ENCODE results near the gene RUFY3.

RUFY3 gene

GRCh38 chr4:70704931-70705182 lies 16.9 kb upstream of the RUFY3 start:
- ATAC-seq (ENCODE audit: low read depth), result no peak; the same call in 2 of the 3 replicates
- H3K4me1 ChIP-seq (ENCODE audit: insufficient read depth, poor library complexity, severe bottlenecking), result peaks cover 21% of the 10 kb centered on the region
- peak overlapping the region; percentile 84 for H3K4me3 ChIP-seq (ENCODE audit: severe bottlenecking)
- H3K9me3 ChIP-seq (ENCODE audit: severe bottlenecking), result no peaks in the 10 kb centered on the region
- TF ChIP-seq, protein P1, sequence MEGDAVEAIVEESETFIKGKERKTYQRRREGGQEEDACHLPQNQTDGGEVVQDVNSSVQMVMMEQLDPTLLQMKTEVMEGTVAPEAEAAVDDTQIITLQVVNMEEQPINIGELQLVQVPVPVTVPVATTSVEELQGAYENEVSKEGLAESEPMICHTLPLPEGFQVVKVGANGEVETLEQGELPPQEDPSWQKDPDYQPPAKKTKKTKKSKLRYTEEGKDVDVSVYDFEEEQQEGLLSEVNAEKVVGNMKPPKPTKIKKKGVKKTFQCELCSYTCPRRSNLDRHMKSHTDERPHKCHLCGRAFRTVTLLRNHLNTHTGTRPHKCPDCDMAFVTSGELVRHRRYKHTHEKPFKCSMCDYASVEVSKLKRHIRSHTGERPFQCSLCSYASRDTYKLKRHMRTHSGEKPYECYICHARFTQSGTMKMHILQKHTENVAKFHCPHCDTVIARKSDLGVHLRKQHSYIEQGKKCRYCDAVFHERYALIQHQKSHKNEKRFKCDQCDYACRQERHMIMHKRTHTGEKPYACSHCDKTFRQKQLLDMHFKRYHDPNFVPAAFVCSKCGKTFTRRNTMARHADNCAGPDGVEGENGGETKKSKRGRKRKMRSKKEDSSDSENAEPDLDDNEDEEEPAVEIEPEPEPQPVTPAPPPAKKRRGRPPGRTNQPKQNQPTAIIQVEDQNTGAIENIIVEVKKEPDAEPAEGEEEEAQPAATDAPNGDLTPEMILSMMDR (IDR thresholded peaks at IDR 0.05; ENCODE audit: poor library complexity, severe bottlenecking), result no peak
- no peaks in the 10 kb centered on the region for H3K36me3 ChIP-seq (ENCODE audit: low read depth)
- no peak for DNase-seq (ENCODE audit: low spot score)
- no peaks in the 10 kb centered on the region for H3K27me3 ChIP-seq (ENCODE audit: insufficient read depth, poor library complexity, severe bottlenecking)
- H3K27ac ChIP-seq (ENCODE audit: poor library complexity, severe bottlenecking), result peak overlapping the region; percentile 94

- peak overlapping the region; percentile 84 for H3K4me3 ChIP-seq (ENCODE audit: severe bottlenecking)
- H3K27ac ChIP-seq (ENCODE audit: poor library complexity, severe bottlenecking), result peak overlapping the region; percentile 94
- TF ChIP-seq, protein P1 (IDR thresholded peaks at IDR 0.05; ENCODE audit: poor library complexity, severe bottlenecking), result no peak
- H3K9me3 ChIP-seq (ENCODE audit: severe bottlenecking), result no peaks in the 10 kb centered on the region
- no peaks in the 10 kb centered on the region for H3K27me3 ChIP-seq (ENCODE audit: insufficient read depth, poor library complexity, severe bottlenecking)
- DNase-seq (ENCODE audit: low spot score), result peak; percentile 74
- H3K36me3 ChIP-seq (ENCODE audit: low read depth), result no peaks in the 10 kb centered on the region
- H3K4me1 ChIP-seq (ENCODE audit: insufficient read depth, poor library complexity, severe bottlenecking), result peaks cover 21% of the 10 kb centered on the region
- peak; percentile 64 for ATAC-seq (ENCODE audit: low read depth)
Measured at GRCh38 chr4:70705183-70706043, 16.4 kb upstream of the RUFY3 start.

DNA sequence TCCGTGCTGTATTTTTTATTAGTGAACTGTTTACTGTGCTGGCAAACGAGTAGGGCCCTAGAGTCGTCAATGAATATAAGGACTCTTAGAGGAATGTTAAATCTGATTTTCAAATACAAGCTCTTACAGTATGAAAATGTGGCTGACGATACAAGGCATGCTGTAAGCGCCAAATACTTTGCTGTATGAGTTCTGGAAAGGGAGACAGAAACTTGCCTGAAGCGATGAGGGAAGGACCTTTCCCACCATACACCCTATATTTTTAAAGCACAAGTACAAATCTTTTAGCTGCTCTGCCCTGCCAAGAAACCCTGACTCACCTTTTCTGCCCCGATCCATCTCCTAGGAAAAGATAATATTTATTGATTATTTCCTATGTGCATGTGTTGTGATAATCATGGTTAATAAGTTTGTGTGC lies 15.7 kb upstream of the RUFY3 start:
- peak overlapping the region; percentile 84 for H3K4me3 ChIP-seq (ENCODE audit: severe bottlenecking)
- H3K4me1 ChIP-seq (ENCODE audit: insufficient read depth, poor library complexity, severe bottlenecking), result peaks cover 15% of the 10 kb centered on the region
- ATAC-seq (ENCODE audit: low read depth), result peak; percentile 4; the same call in 1 of the 3 replicates
- H3K36me3 ChIP-seq (ENCODE audit: low read depth), result no peaks in the 10 kb centered on the region
- no peaks in the 10 kb centered on the region for H3K9me3 ChIP-seq (ENCODE audit: severe bottlenecking)
- TF ChIP-seq, protein P1 (IDR thresholded peaks at IDR 0.05; ENCODE audit: poor library complexity, severe bottlenecking), result no peak
- DNase-seq (ENCODE audit: low spot score), result no peak
- peak overlapping the region; percentile 94 for H3K27ac ChIP-seq (ENCODE audit: poor library complexity, severe bottlenecking)
- H3K27me3 ChIP-seq (ENCODE audit: insufficient read depth, poor library complexity, severe bottlenecking), result no peaks in the 10 kb centered on the region

DNA sequence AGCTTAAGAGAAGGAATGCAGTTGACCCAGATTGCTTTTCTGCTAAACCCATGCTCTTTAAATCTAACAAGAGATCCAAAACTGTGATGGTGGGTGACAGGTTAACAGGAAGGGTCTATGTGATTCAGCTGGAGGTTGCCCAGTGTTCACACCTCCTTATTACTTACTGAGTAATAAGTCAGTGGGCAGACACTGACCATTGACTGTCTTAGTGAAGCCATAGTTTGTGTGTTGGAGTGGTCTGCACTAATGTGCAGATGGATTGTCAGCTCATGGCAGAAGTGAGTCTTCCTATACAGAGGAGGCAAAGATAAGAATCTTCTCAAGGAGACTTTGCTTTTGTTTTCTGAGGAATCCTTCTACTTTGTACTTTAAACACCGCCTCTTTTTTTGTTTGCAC lies 15.2 kb upstream of the RUFY3 start:
- H3K9me3 ChIP-seq (ENCODE audit: severe bottlenecking), result no peaks in the 10 kb centered on the region
- DNase-seq (ENCODE audit: low spot score) (no peak), ATAC-seq (ENCODE audit: low read depth) (no peak)
- no peaks in the 10 kb centered on the region for H3K27me3 ChIP-seq (ENCODE audit: insufficient read depth, poor library complexity, severe bottlenecking)
- H3K36me3 ChIP-seq (ENCODE audit: low read depth), result no peaks in the 10 kb centered on the region
- TF ChIP-seq, protein P1 (IDR thresholded peaks at IDR 0.05; ENCODE audit: poor library complexity, severe bottlenecking), result no peak
- H3K4me3 ChIP-seq (ENCODE audit: severe bottlenecking), result peak overlapping the region; percentile 84
- H3K27ac ChIP-seq (ENCODE audit: poor library complexity, severe bottlenecking), result peak overlapping the region; percentile 94
- peaks cover 10% of the 10 kb centered on the region for H3K4me1 ChIP-seq (ENCODE audit: insufficient read depth, poor library complexity, severe bottlenecking)

- Histone ChIP-seq H3K4me1 (ENCODE audit: insufficient read depth, poor library complexity, severe bottlenecking) (peaks cover 4% of the 10 kb centered on the region), H3K36me3 (ENCODE audit: low read depth) (no peaks in the 10 kb centered on the region), H3K27me3 (ENCODE audit: insufficient read depth, poor library complexity, severe bottlenecking) (no peaks in the 10 kb centered on the region), H3K27ac (ENCODE audit: poor library complexity, severe bottlenecking) (no peak overlapping the region), H3K4me3 (ENCODE audit: severe bottlenecking) (no peak overlapping the region), H3K9me3 (ENCODE audit: severe bottlenecking) (no peaks in the 10 kb centered on the region)
- ATAC-seq (ENCODE audit: low read depth), result no peak
- TF ChIP-seq, protein P1 (IDR thresholded peaks at IDR 0.05; ENCODE audit: poor library complexity, severe bottlenecking), result no peak
- DNase-seq (ENCODE audit: low spot score), result no peak
Measured at GRCh38 chr4:70709611-70710205, 12.1 kb upstream of the RUFY3 start.

All from RWPE2 (cell line).